GM12878 (cell line): ENCODE data around the gene TSC22D1. TPM values are rescaled to one million over a fixed set of nuclear protein-coding genes. Genes with fewer than 3 reads are reported as not detected.

ENCODE experiments used
- ATAC-seq: fragments of 200-7000 bp; cut with Tn5 transposase; 3 replicates; pipeline ENCODE4 v1.9.1; 2020; ENCODE audit warnings: mild to moderate bottlenecking, moderate library complexity
- BruUV-seq: library from RNA; stranded (reverse); fragments of 400-500 nt; replicated peaks from 2 replicates; lab custom pipeline; 2021; lab: Mats Ljungman, UMichigan
- CTCF ChIA-PET: fragments of 300-600 bp; sonication (Branson Sonifier 250); formaldehyde crosslinking; extraction: SDS; loops from one replicate; lab custom pipeline; 2021; ENCODE audit warnings: inconsistent platforms; lab: Yijun Ruan, JAX
- POLR2A ChIA-PET: fragments of 350-600 bp; formaldehyde crosslinking; extraction: SDS; loops from one replicate; lab custom pipeline; 2021; ENCODE audit warnings: inconsistent platforms; lab: Charles Lee
- RAD21 ChIA-PET: fragments of 300-600 bp; sonication (Branson Sonifier 250); formaldehyde crosslinking; loops from one replicate; lab custom pipeline; 2023; ENCODE audit warnings: antibody characterized with exemption; ENCODE audit not compliant: unreplicated experiment; lab: Charles Lee
- SMC1A ChIA-PET: fragments of 300-600 bp; sonication (Branson Sonifier 250); formaldehyde crosslinking; loops from one replicate; lab custom pipeline; 2023; ENCODE audit not compliant: unreplicated experiment, uncharacterized antibody; lab: Charles Lee
- DNase-seq: peaks from one replicate; pipeline ENCODE4 v3.0.0-alpha.2; 2011; ENCODE audit warnings: low read depth, low spot score
- FAIRE-seq: peaks from 3 replicates; lab custom pipeline; 2011; peaks lifted over from hg19 to GRCh38; lab: Jason Lieb, UNC
- H2AFZ ChIP-seq: 2 replicates; pipeline ENCODE4 v1.6.0; 2011; ENCODE audit warnings: low read depth, low read length, control low read depth; ENCODE audit not compliant: control insufficient read depth
- H3K27ac ChIP-seq: 2 replicates; pipeline ENCODE4 v1.5.1; 2011; ENCODE audit warnings: control low read depth; ENCODE audit not compliant: control insufficient read depth, insufficient read depth
- H3K27me3 ChIP-seq, 2 experiments: replicated peaks in 1 of 2; 2 replicates each; pipeline versions ENCODE4 v1.6.0 to v1.6.1; 2011; ENCODE audit warnings: low read length in 1 of 2; ENCODE audit not compliant: control insufficient read depth in 2 of 2, insufficient read depth in 2 of 2
- H3K36me3 ChIP-seq, 2 experiments: 2 replicates each; pipeline ENCODE4 v1.5.1; 2011; ENCODE audit warnings: low read length in 1 of 2; ENCODE audit not compliant: control insufficient read depth in 2 of 2, insufficient read depth in 2 of 2
- H3K4me1 ChIP-seq: 2 replicates; pipeline ENCODE4 v1.6.1; 2011; ENCODE audit warnings: mild to moderate bottlenecking, low read length, moderate library complexity, mixed read lengths; ENCODE audit not compliant: control insufficient read depth, insufficient read depth
- H3K4me2 ChIP-seq: 2 replicates; pipeline ENCODE4 v1.6.0; 2011; ENCODE audit warnings: control low read depth; ENCODE audit not compliant: control insufficient read depth, insufficient read depth
- H3K4me3 ChIP-seq: fragments of 200-600 bp; sonication (generic); 2 replicates; pipeline ENCODE4 v1.5.1; 2016
- H3K79me2 ChIP-seq: 2 replicates; pipeline ENCODE4 v1.6.0; 2011; ENCODE audit warnings: low read length; ENCODE audit not compliant: control insufficient read depth, insufficient read depth
- H3K9ac ChIP-seq: 2 replicates; pipeline ENCODE4 v1.8.0; 2011; ENCODE audit warnings: low read length, control low read depth, mixed read lengths; ENCODE audit not compliant: control insufficient read depth, insufficient read depth
- H3K9me3 ChIP-seq: replicated peaks from 3 replicates; pipeline ENCODE4 v1.5.1; 2011; ENCODE audit warnings: mild to moderate bottlenecking, low read length; ENCODE audit not compliant: control insufficient read depth, insufficient read depth
- H4K20me1 ChIP-seq: 2 replicates; pipeline ENCODE4 v1.6.0; 2011; ENCODE audit not compliant: control insufficient read depth, insufficient read depth
- EGR1 ChIP-seq, 2 experiments: IDR thresholded peaks; 1 replicate in 1 of 2; 2 replicates in 1 of 2; pipeline ENCODE4 v1.6.1; 2011 to 2012; ENCODE audit warnings: low read depth in 2 of 2, low read length in 2 of 2, borderline replicate concordance in 1 of 2, mild to moderate bottlenecking in 1 of 2, moderate library complexity in 1 of 2
- FOXK2 ChIP-seq: fragments of 450-650 bp; IDR thresholded peaks from 2 replicates; pipeline ENCODE4 v1.6.1; 2017; ENCODE audit warnings: mild to moderate bottlenecking, moderate library complexity
- HCFC1 ChIP-seq: fragments of 150-350 bp; IDR thresholded peaks from 2 replicates; pipeline ENCODE4 v1.6.1; 2014; ENCODE audit warnings: low read length
- MEF2A ChIP-seq: IDR thresholded peaks from 2 replicates; pipeline ENCODE4 v1.6.1; 2011; ENCODE audit warnings: low read depth, mild to moderate bottlenecking, low read length, moderate library complexity; ENCODE audit not compliant: insufficient read depth
- POU2F2 ChIP-seq: IDR thresholded peaks from 3 replicates; pipeline ENCODE4 v1.6.1; 2011; ENCODE audit warnings: low read depth, mild to moderate bottlenecking, low read length, borderline replicate concordance
- RFX5 ChIP-seq: IDR thresholded peaks from 2 replicates; pipeline ENCODE4 v1.6.1; 2011; ENCODE audit warnings: low read depth, low read length, improper control_type of control experiment
- ZBTB11 ChIP-seq: fragments of 450-650 bp; formaldehyde crosslinking; IDR thresholded peaks from 2 replicates; pipeline ENCODE4 v1.5.0; 2022; ENCODE audit warnings: mild to moderate bottlenecking, missing genetic modification characterization
- ZNF384 ChIP-seq: IDR thresholded peaks from 2 replicates; pipeline ENCODE4 v1.6.1; 2012; ENCODE audit warnings: low read depth, mild to moderate bottlenecking, low read length, improper control_type of control experiment, borderline replicate concordance
- ZZZ3 ChIP-seq: IDR thresholded peaks from 2 replicates; pipeline ENCODE4 v1.6.1; 2011; ENCODE audit warnings: low read depth; ENCODE audit not compliant: control insufficient read depth, insufficient read length
- WGBS: methylation state at CpG from one replicate; pipeline ENCODE4 v1.1.6; 2016; ENCODE audit warnings: low lambda C conversion rate; ENCODE audit not compliant: insufficient replicate concordance, insufficient coverage; ENCODE audit errors: missing lambda C conversion rate; 5-methylcytosine and 5-hydroxymethylcytosine counted together
- in situ Hi-C: fragments of 300-500 bp; cut with MboI; formaldehyde crosslinking; loops from 9 replicates; pipeline ENCODE4 v1.14.3; 2018; ENCODE audit warnings: mixed read lengths
- intact Hi-C: fragments of 100-400 bp; cut with micrococcal nuclease; formaldehyde crosslinking; loops from one replicate; pipeline ENCODE4 v1.14.2; 2022; ENCODE audit not compliant: unreplicated experiment
- polyA plus RNA-seq, 11 experiments: library from polyadenylated mRNA; depleted of rRNA in 4 of 11; unstranded in 6 of 11; stranded (reverse) in 5 of 11; fragments of >200 nt; fragmentation: Nextera tagmentation in 4 of 11; fragmentation: Illumina TruSeq in 1 of 11; extraction: Ambion mirVana in 4 of 11; extraction: Trizol in 1 of 11; gene quantifications; 1 replicate in 1 of 11; 2 replicates in 10 of 11; pipeline versions ENCODE4 v1.2.1 to v1.2.3, GENCODE V29; 2011 to 2016; ENCODE audit warnings: inconsistent platforms in 2 of 11, missing spikeins in 2 of 11, low read depth in 1 of 11
- total RNA-seq, 4 experiments: library from RNA; depleted of rRNA in 3 of 4; stranded (reverse); fragments of >200 nt in 3 of 4; fragmentation: Illumina TruSeq in 1 of 4; extraction: Trizol in 1 of 4; gene quantifications; 2 replicates each; pipeline versions ENCODE4 v1.2.1 to v1.2.3, GENCODE V29; 2013 to 2021
- TF ChIP-seq, protein P1 (sequence below), 3 experiments: IDR thresholded peaks in 2 of 3; conservative IDR thresholded peaks in 1 of 3; 2 replicates each; pipeline ENCODE4 v1.5.1; 2011; ENCODE audit warnings: low read depth in 3 of 3, low read length in 3 of 3, mild to moderate bottlenecking in 3 of 3, control low read depth in 2 of 3, moderate library complexity in 2 of 3, inconsistent platforms in 1 of 3, mixed read lengths in 1 of 3; ENCODE audit not compliant: control insufficient read depth in 2 of 3, insufficient read depth in 1 of 3; ENCODE audit errors: extremely low read depth in 1 of 3

TSC22D1 gene
- total and polyA plus RNA-seq, 10 of the 15 experiments (the other 5 are each of a cell fraction or from before 2014, with no cell fraction given): 0.37 to 15.7 (median 7.5) TPM

DNA sequence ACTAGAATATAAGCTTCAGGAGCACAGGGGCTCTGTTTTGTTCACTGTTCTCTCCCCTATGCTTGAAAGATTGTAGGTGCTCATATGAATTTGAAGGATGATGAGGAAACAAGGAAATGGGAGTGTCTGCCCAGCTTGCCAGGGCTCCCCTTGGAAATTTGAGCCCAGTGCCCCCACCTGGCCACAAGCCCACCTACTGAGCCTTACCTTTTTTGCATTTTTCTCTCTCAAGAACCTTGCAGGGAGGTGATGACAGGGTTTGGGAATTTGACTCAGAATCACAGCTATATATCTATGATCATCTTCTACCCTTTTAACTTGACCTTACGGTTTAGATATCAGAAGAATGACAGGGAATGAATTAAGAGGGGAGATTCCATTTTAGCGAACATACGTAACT is 168.8 kb downstream of the TSC22D1 start:
- Histone ChIP-seq H3K36me3 (no peaks in the 10 kb centered on the region), H3K79me2 (no peaks in the 10 kb centered on the region), H4K20me1 (no peaks in the 10 kb centered on the region; the same call in 1 of the 2 replicates), H3K9ac (no peak overlapping the region), H3K27ac (no peak overlapping the region), H3K4me2 (no peak overlapping the region), H2AFZ (no peak overlapping the region), H3K4me1 (no peaks in the 10 kb centered on the region), H3K9me3 (no peaks in the 10 kb centered on the region), H3K4me3 (no peak overlapping the region), H3K27me3 (peaks cover 0 to 3% of the 10 kb centered on the region in 2 experiments; a peak in 3 of 4 replicates)
- no peak for ATAC-seq
- no peak for DNase-seq
- POLR2A ChIA-PET: no interaction called here
- 36% methylated on average over 3 of the region's 3 CpGs for WGBS
- RAD21 ChIA-PET: no interaction called here
- TF ChIP-seq ZBTB11 (CRISPR knock-in tag) (no peak), EGR1 (IDR thresholded peaks at IDR 0.05; ENCODE audit: borderline replicate concordance in 1 of 2, low read depth in 2 of 2, low read length in 2 of 2) (no peak), ZNF384 (no peak), POU2F2 (no peak), FOXK2 (no peak), ZZZ3 (no peak), HCFC1 (no peak), RFX5 (no peak), MEF2A (no peak)
- TF ChIP-seq, protein P1, sequence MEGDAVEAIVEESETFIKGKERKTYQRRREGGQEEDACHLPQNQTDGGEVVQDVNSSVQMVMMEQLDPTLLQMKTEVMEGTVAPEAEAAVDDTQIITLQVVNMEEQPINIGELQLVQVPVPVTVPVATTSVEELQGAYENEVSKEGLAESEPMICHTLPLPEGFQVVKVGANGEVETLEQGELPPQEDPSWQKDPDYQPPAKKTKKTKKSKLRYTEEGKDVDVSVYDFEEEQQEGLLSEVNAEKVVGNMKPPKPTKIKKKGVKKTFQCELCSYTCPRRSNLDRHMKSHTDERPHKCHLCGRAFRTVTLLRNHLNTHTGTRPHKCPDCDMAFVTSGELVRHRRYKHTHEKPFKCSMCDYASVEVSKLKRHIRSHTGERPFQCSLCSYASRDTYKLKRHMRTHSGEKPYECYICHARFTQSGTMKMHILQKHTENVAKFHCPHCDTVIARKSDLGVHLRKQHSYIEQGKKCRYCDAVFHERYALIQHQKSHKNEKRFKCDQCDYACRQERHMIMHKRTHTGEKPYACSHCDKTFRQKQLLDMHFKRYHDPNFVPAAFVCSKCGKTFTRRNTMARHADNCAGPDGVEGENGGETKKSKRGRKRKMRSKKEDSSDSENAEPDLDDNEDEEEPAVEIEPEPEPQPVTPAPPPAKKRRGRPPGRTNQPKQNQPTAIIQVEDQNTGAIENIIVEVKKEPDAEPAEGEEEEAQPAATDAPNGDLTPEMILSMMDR (IDR thresholded peaks at IDR 0.05 in 2 of 3, conservative IDR thresholded peaks at IDR 0.05 in 1 of 3; ENCODE audit: control insufficient read depth in 2 of 3, extremely low read depth in 1 of 3, insufficient read depth in 1 of 3, low read depth in 3 of 3, low read length in 3 of 3): no peak
- no peak for FAIRE-seq
- in situ Hi-C loops (no loop called here), intact Hi-C loops (no loop called here)
- BruUV-seq: no TSS peak
- SMC1A ChIA-PET: no interaction called here
- CTCF ChIA-PET: no interaction called here
